NCI-H2171 (cell line): Measurements from ENCODE around the gene SDHA.
"Not testable (repeated sequence)": the region's sequence is repeated elsewhere in the genome, so short reads cannot be mapped to it uniquely, and the experiment has no call there.

Experiments used
- DNase-seq: peaks from one replicate; lab custom pipeline; 2025; lab: John Stamatoyannopoulos, UW

The SDHA gene

DNA sequence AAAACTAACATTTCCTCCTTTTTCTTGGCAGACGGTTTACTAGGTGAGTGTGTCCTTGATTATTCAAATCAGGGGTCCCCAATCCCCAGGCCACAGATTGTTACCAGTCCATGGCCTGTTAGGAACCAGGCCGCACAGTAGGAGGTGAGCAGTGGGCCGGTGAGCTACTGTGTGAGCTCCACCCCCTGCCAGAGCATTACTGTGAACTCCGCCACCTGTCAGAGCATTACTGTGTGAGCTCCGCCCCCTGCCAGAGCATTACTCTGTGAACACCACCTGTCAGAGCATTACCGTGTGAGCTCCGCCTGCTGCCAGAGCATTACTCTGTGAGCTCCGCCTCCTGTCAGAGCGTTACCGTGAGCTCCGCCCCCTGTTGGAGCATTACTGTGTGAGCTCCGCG, 39.0 kb downstream of the SDHA start:
- DNase-seq = no peak

DNA sequence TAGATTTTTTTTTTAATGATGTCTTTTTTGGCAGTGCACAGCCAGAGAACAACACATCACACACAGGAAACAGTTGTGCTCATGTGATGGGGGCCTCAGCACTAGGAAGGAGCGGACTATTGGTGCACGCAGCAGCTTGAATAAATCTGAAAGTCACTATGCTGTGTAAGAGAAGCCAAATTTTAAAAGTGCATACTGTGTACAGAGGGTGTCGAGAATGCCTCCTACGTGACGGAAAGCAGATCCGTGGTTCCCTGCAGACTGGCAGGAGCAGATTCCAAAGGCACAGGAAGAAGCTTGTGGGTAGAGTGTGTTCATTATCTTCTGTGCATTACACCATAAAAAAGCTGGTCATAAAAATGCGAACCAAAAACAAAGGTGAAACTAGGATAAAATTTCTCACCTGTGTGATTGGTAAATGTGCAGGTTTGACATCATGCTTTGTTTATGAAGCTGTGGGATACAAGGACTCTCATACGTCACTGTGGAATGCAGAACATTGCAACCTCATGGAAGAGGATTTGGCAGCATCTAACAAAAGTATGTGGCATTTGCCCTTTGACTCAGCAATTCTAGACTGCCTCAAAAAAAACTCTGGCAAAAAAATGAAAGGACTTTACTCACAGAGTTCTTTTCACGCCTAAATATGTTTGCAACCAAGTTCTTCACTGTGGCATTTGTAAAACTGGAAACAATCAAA, 45.3 kb downstream of the SDHA start:
- not testable (repeated sequence) for DNase-seq

DNA sequence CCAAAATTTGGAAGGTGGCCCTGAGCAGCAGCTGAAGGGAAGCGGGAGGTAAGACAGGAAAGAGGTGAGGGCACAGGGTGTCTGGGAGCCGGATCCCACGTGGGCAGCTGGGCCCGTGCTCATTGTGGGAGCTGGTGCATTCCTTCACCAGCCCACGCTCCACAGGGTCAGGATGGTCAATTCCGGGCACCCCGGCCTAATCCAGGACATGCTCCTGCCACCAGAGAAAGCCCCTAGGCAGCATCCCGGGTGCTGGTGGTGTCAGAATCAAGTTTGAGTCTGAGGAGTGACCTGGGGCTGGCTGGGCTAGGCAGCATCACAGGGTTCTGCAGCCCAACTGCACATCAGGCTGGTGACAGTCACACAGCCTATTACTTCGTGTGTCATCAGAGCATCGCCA, 46.2 kb downstream of the SDHA start:
- DNase-seq = no peak

DNA sequence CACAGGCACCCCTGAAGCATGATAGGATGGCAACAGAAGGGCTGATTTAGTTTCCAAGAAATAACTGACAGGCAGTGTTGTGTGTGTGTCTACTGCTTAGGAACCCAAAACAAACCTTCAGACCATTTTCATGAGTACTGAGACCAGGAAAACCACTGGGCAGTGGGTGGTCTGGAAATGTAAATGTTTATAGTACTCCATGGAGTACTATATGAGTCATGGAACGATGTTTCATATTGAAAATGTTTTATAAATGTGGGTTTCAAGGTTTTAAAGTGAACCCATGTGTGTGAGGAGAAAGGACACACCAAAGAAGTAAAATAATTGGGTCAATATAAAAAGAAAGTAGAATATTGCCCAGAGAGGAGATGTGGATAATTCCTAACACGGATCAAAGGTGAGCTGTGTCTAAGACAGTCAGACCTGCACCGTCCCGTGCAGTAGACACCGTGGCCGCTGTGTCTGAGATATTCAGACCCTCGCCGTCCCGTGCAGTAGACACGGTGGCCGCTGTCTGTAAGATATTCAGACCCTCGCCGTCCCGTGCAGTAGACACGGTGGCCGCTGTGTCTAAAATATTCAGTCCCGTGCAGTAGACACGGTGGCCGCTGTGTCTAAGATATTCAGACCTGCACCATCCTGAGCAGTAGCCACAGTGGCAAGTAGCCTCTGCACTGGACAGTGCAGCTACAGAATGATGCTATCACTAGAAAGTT, 48.3 kb downstream of the SDHA start:
- DNase-seq = not testable (repeated sequence)

DNA sequence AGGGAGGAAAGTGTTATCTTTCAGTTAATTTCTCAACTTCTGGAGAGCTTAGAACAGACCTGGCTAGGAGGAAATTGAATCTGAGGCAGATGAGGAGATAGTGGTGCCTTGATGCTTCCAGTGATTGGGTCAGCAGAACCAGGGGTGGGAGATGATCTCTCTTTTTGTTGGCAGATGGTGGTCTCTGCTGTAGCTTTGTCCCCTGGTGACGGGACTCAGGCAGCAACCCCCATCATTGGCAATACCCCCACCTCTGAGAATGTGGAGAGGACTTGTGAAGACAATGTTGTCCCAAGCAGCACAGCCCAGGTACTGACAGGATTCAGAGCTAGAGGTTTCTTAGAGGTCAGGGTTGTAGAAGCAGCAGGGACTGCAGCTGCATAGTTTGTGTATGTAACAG, 49.6 kb downstream of the SDHA start:
- DNase-seq = no peak

DNA sequence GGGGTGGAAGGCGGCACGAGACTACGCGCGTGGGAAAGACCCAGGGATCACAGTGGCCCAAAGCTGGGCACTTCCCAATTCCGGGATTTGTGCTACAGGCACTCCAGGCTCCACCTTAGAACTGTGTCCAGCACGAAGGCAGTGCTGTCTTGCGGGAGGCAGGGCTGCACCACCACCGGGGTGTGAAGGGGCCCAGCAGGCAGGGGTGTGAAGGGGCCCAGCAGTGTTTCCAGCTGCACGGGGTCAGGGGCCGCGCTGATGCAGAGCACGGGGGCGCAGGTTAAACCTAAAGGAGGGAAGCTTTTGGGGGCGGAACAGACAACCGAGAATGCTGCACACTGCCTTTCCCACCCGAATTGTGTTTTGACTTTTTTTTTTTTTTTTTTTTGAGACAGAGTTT, 52.2 kb downstream of the SDHA start:
- DNase-seq = no peak

DNA sequence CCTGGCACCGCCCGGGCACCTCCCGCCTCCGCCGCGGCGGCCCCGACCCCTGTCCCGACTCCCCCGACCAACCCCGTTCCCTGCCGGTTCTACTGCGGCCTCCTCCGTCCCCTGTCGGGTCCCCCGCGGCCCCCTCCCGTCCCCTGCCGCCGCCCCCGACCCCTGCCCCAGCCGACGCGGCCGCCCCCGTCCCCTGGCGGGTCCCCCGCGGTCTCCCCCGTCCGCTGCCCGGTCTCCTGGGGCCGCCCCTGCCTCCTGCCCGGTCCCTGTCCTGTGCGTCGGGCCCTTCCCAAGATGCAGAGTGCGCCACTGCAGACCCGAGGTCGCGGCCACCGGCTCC, 53.7 kb downstream of the SDHA start:
- DNase-seq = not testable (repeated sequence)

DNA sequence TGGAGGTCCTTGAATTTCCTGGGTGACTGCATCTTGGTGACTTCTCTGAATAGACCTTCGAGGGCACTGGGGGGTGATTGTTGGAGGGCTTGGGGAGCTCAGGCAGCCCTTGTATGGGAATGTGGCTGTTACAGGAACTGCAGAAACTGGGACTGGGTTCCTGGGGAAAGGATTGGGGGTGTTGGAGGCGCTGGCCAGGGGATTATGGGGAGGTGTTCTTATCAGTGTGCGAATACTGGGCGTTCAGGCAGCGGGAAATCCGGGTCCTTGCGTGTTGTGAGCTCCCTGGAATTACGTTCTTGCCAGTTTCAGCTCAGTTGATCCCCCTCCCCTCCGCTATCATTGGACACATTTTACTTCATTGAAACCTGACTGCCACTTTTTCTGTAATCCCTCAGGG, 55.0 kb downstream of the SDHA start:
- not testable (repeated sequence) for DNase-seq

DNA sequence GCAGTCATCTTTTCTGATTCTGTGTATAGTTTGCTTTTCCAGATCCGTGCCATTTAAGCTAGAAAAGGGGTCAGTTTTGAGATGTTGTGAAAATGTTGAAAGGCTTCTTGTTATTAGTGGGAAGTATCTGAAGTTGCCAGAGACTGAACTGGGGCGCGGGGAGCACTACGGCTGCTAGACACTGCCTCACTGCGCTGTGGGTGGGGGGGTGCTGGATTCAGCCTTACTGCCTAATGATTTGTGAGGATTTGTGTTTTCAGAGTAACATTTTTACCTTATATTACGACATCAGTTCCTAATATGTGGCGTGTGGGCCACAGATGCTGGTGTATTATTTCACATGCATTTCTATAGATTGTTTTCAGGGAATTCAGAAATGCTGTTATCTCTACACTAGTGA, 55.4 kb downstream of the SDHA start:
- DNase-seq = not testable (repeated sequence)

DNA sequence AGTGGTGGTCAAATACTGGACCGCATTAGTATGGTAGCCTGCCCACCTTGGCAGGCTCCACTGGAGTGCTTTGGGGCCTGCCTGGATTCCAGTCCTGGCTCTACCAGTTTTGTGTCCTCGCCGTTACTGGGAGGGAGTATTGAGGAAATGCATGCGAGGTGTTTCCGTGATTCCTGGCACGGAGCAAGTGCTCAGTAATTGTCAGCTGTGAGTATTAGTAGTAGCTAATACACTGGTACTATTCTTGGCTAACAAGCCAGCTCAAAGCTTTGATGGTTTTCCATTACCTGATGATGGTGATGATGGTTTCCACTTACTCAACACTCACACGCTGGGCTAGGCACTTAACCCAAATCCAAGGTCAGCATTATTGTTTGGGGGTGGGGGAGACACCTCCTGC, 56.2 kb downstream of the SDHA start:
- not testable (repeated sequence) for DNase-seq

DNA sequence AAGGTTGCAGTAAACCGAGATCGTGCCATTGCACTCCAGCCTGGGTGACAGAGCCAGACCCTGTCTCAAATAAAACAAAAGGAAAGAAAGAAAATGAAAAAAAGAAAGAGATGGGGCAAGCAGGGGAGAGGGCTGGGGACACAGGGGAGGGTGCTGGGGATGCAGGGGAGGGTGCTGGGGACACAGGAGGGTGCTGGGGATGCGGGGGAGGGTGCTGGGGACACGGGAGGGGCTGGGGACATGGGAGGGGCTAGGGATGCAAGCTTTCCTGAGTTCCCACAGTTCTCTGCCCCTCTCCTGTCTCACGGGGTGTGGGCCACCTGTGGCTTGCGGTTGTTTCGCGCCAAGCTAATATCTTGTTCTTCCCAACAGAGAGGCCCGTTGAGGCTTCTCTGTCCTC, 60.5 kb downstream of the SDHA start:
- no peak for DNase-seq

DNA sequence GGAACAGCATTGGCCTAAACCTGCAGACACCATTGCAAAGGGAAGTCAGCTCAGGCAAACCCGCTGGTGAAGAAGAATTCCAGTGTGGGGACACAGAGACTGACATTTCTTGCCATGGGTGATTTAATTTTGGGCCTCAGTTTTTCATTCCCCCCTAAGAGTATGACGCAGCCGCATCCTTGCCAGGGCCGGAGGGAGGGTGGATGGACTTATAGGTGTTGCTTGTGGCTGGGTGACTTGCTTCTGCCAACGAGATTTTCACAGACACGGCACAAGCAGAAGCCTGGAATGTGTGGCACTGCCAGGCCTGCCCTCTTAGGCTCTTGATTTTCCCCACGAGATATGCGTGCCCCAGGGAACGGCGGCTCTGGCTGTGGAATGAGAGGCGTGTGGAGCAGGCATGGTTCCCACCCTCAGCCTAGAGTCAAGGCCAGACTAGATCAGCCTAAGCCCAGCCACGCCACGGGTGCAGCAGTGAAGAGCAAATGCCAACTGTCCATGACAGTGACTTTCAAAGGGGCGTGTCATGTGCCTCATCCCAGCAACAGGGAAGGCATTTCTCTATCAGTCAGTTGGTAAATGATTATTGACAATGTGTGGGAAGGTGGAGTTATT, 61.0 kb downstream of the SDHA start:
- DNase-seq = not testable (repeated sequence)

DNA sequence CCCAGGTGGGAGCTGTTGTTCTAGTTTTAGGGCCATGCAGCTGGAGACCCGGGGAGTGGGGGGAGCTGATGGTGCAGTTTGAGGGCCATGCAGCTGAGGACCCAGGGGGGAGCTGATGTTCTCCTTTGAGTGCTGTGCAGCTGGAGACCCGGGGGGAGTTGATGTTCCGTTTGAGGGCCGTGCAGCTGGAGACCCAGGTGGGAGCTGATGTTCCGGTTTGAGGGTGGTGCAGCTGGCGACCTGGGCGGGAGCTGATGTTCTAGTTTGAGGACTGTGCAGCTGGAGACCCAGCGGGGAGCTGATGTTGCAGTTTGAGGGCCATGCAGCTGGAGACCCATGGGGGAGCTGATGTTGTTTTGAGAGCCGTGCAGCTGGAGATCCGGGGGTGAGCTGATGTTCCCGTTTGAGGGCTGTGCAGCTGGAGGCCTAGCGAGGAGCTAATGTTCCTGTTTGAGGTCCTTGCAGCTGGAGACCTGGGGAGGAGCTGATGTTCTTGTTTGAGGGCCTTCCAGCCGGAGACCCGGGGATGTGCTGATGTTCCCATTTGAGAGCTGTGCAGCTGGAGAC, 68.0 kb downstream of the SDHA start:
- no peak for DNase-seq

DNA sequence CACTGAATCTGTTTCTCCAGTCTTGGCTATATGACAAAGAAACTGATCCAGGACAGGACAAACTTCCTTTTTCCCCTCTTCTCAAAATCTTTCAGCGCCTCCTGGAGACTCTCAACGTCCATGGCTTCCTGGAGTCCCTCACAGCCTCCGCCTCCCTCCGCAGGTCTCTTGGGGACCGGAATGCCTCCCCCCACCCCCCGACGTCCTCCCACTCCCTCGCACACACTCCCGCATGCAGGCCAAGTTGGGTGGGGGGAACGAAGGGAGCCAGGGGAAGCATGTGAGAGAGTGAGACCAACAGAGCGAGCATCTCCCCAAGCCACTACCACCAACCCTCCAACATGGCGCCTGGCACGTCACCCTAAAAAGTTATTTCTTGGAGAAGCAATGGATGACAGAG, 72.1 kb downstream of the SDHA start:
- not testable (repeated sequence) for DNase-seq

DNA sequence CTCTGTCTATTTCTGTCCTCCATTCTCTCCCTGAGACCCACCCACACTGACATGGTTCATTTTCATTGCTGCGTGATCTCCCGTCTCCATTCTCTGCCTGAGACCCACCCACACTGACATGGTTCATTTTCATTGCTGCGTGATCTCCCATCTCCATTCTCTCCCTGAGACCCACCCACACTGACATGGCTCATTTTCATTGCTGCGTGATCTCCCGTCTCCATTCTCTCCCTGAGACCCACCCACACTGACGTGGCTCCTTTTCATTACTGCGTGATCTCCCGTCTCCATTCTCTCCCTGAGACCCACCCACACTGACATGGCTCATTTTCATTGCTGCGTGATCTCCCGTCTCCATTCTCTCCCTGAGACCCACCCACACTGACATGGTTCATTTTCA, 73.2 kb downstream of the SDHA start:
- not testable (repeated sequence) for DNase-seq

DNA sequence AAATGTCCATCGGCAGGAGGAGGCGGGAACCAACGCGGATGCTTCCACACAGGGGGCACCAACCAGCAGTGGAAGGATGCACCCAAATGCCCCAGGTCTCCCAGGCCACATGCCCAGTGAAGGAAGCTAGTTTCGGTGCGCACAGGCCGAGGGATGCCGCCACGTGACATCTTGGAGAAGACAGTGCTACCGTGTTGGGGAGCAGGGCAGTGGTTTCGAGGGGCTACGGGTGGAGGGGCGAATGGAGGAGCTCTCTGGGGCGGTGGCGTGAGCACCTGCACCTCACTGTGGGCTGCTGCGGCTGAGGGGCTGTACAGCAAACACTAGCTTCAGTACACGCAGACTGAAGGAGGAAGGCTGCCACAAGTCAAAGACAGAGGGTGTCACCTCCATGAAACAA, 76.7 kb downstream of the SDHA start:
- DNase-seq = not testable (repeated sequence)

DNA sequence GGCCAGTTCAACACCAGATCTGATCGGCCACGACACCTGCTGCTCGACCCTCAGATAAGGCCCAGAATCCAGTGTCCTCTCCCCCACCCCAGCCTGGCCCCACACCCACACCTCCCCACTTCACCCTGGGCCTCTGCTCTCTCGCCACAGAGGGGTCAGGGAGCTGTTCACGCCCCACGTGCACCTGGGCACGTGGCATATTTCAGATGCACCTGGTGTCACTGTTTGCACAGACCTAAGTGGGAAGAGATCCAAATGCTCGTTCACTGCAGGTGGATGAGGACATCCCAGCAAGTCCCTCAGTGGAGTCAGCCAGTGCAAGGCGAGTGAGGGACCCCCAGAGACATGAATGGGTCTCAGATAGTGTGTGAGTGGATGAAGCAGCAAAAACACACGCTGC, 78.1 kb downstream of the SDHA start:
- DNase-seq = not testable (repeated sequence)

DNA sequence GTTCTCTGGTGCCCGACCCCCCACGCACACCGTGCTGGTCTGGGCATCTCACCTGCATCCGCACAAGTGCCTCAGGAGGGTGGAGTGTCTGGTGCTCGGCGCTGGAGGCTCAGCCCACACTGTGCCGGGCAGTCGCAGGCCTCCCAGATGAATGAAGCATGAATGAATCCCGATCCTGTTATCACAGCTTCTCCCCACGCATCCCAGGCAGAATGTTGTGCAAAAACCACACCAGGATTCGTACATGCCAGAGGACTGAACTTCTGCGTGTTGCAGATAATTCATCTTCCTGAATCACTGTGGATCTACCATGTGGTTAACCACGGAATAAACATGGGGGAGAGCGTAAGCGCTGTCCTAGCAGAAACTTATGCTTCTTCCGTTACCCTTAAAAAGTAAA, 78.8 kb downstream of the SDHA start:
- DNase-seq = not testable (repeated sequence)

DNA sequence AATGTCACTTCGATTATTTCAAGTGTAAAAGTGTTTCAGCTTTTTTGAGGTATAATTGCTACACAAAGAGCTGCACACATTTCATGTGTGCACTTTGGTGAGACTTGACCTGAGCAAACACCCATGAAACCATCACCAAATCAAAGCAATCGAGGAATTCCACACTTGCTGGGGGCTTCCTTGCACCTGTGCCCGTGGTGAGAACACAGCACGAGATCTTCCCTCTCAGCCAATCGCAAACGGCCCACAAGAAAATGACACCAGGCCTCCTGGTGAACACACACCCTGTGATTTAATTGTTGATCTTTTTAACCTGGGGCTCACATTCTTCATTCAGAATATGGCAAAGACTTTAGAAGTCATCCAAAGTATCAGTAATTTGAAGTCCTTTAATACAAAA, 79.3 kb downstream of the SDHA start:
- not testable (repeated sequence) for DNase-seq

DNA sequence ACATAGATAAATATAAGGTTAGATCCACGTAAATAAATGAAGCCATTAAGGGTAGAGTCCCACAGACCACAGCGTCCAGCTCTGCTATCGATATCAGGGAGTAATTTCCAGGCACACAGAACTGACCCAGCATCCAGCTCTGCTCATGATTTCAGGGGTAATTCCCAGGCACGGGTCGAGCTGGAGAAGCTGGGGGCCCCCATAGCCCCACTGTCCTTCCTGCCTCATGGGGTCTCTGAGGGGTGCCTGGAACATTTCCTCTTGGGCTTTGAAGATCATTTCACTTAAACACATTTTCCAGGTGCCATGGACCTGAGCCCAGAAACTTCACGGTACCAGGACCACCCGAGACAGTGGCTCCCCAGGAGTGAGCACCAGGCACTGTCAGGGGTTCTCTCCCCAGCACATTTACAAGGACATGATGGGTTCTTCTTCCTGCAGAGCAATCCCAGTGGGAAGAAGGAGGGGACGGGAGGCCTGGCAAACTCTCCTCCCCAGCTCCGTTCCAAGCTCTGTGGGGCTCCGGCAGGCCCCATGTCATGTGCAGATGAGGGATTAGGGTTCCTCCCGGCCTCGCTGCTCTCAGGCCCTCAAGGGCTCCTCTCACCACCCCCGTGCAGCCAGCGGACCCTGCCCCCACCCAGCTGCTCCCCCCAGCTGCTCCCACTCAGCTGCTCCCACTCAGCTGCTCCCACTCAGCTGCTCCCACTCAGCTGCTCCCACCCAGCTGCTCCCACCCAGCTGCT, 80.0 kb downstream of the SDHA start:
- not testable (repeated sequence) for DNase-seq

DNA sequence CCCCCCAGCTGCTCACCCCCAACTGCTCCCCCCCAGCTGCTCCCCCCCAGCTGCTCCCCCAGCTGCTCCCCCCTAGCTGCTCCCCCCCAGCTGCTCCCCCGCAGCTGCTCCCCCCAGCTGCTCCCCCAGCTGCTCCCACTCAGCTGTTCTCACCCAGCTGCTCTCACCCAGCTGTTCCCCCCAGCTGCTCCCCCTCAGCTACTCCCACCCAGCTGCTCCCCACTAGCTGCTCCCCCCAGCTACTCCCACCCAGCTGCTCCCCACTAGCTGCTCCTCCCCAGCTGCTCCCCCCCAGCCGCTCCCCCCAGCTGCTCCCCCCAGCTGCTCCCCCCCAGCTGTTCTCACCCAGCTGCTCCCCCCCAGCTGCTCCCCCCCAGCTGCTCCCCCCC, 80.6 kb downstream of the SDHA start:
- no peak for DNase-seq

DNA sequence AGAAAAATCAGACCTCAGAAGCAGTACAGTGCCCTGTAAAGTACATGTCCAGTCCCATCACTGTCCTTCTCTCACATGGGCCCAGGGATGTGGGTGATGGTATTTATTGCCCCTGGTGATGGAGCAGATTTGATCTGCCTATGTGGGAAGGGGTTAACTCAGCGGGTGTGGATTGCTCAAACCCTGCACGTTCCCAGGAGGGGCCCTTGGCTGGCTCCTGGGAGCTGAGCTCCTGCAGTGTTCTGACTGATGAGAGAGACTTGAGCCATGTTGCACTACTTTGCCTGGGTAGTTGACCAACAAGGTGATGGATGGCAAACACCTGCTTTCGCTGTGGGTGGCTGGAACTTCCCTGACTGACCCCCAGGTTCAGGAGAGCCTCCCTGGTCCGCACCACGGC, 81.8 kb downstream of the SDHA start:
- not testable (repeated sequence) for DNase-seq
